HCT116 (cell line): ENCODE measurements around the gene COL15A1. TPM values are rescaled to one million over a fixed set of nuclear protein-coding genes. Genes with fewer than 3 reads are reported as not detected.
A peak's percentile ranks its signal among the peaks of the same experiment; 100 is the strongest.

Source experiments
- ATAC-seq: fragments of 200-7000 bp; cut with Tn5 transposase; 2 replicates; pipeline ENCODE4 v1.9.1; 2020; ENCODE audit warnings: mild to moderate bottlenecking, moderate library complexity
- BruUV-seq: library from RNA; stranded (reverse); fragments of 400-500 nt; replicated peaks from 2 replicates; lab custom pipeline; 2021; lab: Mats Ljungman, UMichigan
- CTCF ChIA-PET: fragments of 300-600 bp; sonication (Branson Sonifier 250); formaldehyde crosslinking; loops from one replicate; lab custom pipeline; 2021; ENCODE audit warnings: antibody characterized with exemption; lab: Charles Lee
- POLR2A ChIA-PET: fragments of 300-600, 350-600 bp; sonication (Branson Sonifier 250); formaldehyde crosslinking; loops from one replicate; lab custom pipeline; 2021; ENCODE audit warnings: antibody characterized with exemption; lab: Charles Lee
- RAD21 ChIA-PET, 2 experiments: fragments of 300-600 bp; sonication (Branson Sonifier 250); formaldehyde crosslinking; loops; one replicate each; lab custom pipeline; 2023; ENCODE audit warnings: low total read pairs in 2 of 2; ENCODE audit not compliant: uncharacterized antibody in 2 of 2, unreplicated experiment in 2 of 2, low non-redundant PET in 1 of 2; lab: Charles Lee
- DNase-seq: peaks from one replicate; pipeline ENCODE4 v3.0.0-alpha.2; 2010; ENCODE audit warnings: low read depth, low spot score
- H2AFZ ChIP-seq: fragments of 200-600 bp; shearing (Covaris generic), sonication (generic); 2 replicates; pipeline ENCODE4 v1.6.1; 2017; ENCODE audit warnings: low read depth, mixed run types, mixed read lengths, antibody characterized with exemption, low read length; ENCODE audit not compliant: poor library complexity, severe bottlenecking
- H3K27ac ChIP-seq: 2 replicates; pipeline ENCODE4 v1.5.1; 2012; ENCODE audit warnings: low read depth, low read length
- H3K27me3 ChIP-seq: fragments of 200-600 bp; sonication (generic); 2 replicates; pipeline ENCODE4 v1.6.1; 2016; ENCODE audit warnings: mixed run types, low read length, mixed read lengths; ENCODE audit not compliant: insufficient read depth
- H3K36me3 ChIP-seq, 2 experiments: fragments of 200-500 bp in 1 of 2; fragments of 200-600 bp in 1 of 2; sonication (Bioruptor generic) in 1 of 2; sonication (generic) in 1 of 2; 2 replicates each; pipeline versions ENCODE4 v1.5.1 to v1.6.1; 2014 to 2016; ENCODE audit warnings: low read length in 2 of 2, inconsistent platforms in 1 of 2, mixed read lengths in 1 of 2, mixed run types in 1 of 2; ENCODE audit not compliant: insufficient read depth in 2 of 2, control insufficient read depth in 1 of 2
- H3K4me1 ChIP-seq, 2 experiments: fragments of 200-600 bp in 1 of 2; sonication (generic) in 1 of 2; 2 replicates each; pipeline versions ENCODE4 v1.5.1 to v1.6.1; 2012 to 2017; ENCODE audit warnings: low read length in 2 of 2, inconsistent platforms in 1 of 2, mild to moderate bottlenecking in 1 of 2, mixed read lengths in 1 of 2, mixed run types in 1 of 2, moderate library complexity in 1 of 2; ENCODE audit not compliant: insufficient read depth in 2 of 2, control insufficient read depth in 1 of 2
- H3K4me2 ChIP-seq: fragments of 200-600 bp; sonication (generic); 2 replicates; pipeline ENCODE4 v1.6.1; 2017; ENCODE audit warnings: mixed run types, low read length, mixed read lengths
- H3K4me3 ChIP-seq, 2 experiments: fragments of 200-600 bp in 1 of 2; sonication (generic) in 1 of 2; replicated peaks in 1 of 2; 2 replicates each; pipeline ENCODE4 v1.5.1; 2011 to 2016; ENCODE audit warnings: low read length in 2 of 2, control low read depth in 1 of 2, low read depth in 1 of 2, mild to moderate bottlenecking in 1 of 2, mixed read lengths in 1 of 2, mixed run types in 1 of 2
- H3K79me2 ChIP-seq: fragments of 200-600 bp; sonication (generic); 2 replicates; pipeline ENCODE4 v1.6.1; 2017; ENCODE audit warnings: mild to moderate bottlenecking, mixed run types, low read length, moderate library complexity, mixed read lengths; ENCODE audit not compliant: insufficient read depth
- H3K9ac ChIP-seq: fragments of 200-600 bp; sonication (generic); 2 replicates; pipeline ENCODE4 v1.6.1; 2016; ENCODE audit warnings: low read length, mixed read lengths
- H3K9me2 ChIP-seq: fragments of 200-600 bp; sonication (generic), shearing (Covaris generic); 2 replicates; pipeline ENCODE4 v1.6.1; 2017; ENCODE audit warnings: mixed run types, mild to moderate bottlenecking, moderate library complexity; ENCODE audit not compliant: insufficient read depth
- H3K9me3 ChIP-seq, 2 experiments: fragments of 200-500 bp in 1 of 2; fragments of 200-600 bp in 1 of 2; sonication (Bioruptor generic) in 1 of 2; sonication (generic) in 1 of 2; 2 replicates each; pipeline ENCODE4 v1.6.1; 2014 to 2017; ENCODE audit warnings: low read length in 2 of 2, mixed read lengths in 2 of 2, inconsistent platforms in 1 of 2, low read depth in 1 of 2, mild to moderate bottlenecking in 1 of 2, mixed run types in 1 of 2, moderate library complexity in 1 of 2; ENCODE audit not compliant: control insufficient read depth in 1 of 2, insufficient read depth in 1 of 2
- H4K20me1 ChIP-seq: fragments of 200-600 bp; sonication (generic), shearing (Covaris generic); 2 replicates; pipeline ENCODE4 v1.6.1; 2017; ENCODE audit warnings: mixed run types, mild to moderate bottlenecking, moderate library complexity; ENCODE audit not compliant: insufficient read depth
- CEBPB ChIP-seq: IDR thresholded peaks from 2 replicates; pipeline ENCODE4 v1.6.1; 2012; ENCODE audit warnings: low read depth
- EGR1 ChIP-seq: IDR thresholded peaks from 2 replicates; pipeline ENCODE4 v1.6.1; 2012; ENCODE audit warnings: low read depth
- ELF1 ChIP-seq: IDR thresholded peaks from 2 replicates; pipeline ENCODE4 v1.6.1; 2012; ENCODE audit warnings: low read depth, borderline replicate concordance
- EZH2phosphoT487 ChIP-seq: fragments of 200-600 bp; IDR thresholded peaks from 2 replicates; pipeline ENCODE4 v1.6.1; 2018; ENCODE audit warnings: antibody characterized with exemption, borderline replicate concordance
- JUND ChIP-seq: IDR thresholded peaks from 2 replicates; pipeline ENCODE4 v1.6.1; 2012
- POLR2A ChIP-seq: IDR thresholded peaks from 2 replicates; pipeline ENCODE4 v1.7.0; 2011; ENCODE audit warnings: borderline replicate concordance; ENCODE audit not compliant: insufficient read depth, insufficient read length; ENCODE audit errors: extremely low read depth
- POLR2AphosphoS5 ChIP-seq: IDR thresholded peaks from 2 replicates; pipeline ENCODE4 v1.6.1; 2011; ENCODE audit warnings: mild to moderate bottlenecking, low read depth, low read length, moderate library complexity
- RAD21 ChIP-seq: IDR thresholded peaks from 2 replicates; pipeline ENCODE4 v1.6.1; 2012; ENCODE audit warnings: low read depth, mild to moderate bottlenecking
- SIN3A ChIP-seq: IDR thresholded peaks from 2 replicates; pipeline ENCODE4 v1.6.1; 2012; ENCODE audit warnings: low read depth
- SP1 ChIP-seq: IDR thresholded peaks from 2 replicates; pipeline ENCODE4 v1.6.1; 2012; ENCODE audit warnings: low read depth
- YY1 ChIP-seq: IDR thresholded peaks from 2 replicates; pipeline ENCODE4 v1.6.1; 2011; ENCODE audit warnings: low read length, low read depth, moderate library complexity, mild to moderate bottlenecking; ENCODE audit not compliant: insufficient replicate concordance; ENCODE audit errors: extremely low read depth
- ZBTB33 ChIP-seq: IDR thresholded peaks from 2 replicates; pipeline ENCODE4 v1.6.1; 2011; ENCODE audit warnings: mild to moderate bottlenecking, low read length, moderate library complexity; ENCODE audit not compliant: insufficient replicate concordance; ENCODE audit errors: extremely low read depth
- ZFX ChIP-seq: fragments of 450-650 bp; IDR thresholded peaks from 2 replicates; pipeline ENCODE4 v1.6.1; 2017
- ZNF274 ChIP-seq: fragments of 200-500 bp; sonication (Bioruptor generic); IDR thresholded peaks from 2 replicates; pipeline ENCODE4 v1.6.1; 2014; ENCODE audit warnings: mild to moderate bottlenecking, low read depth, low read length, inconsistent platforms
- intact Hi-C: fragments of 100-400 bp; cut with micrococcal nuclease; formaldehyde crosslinking; loops from 2 replicates; pipeline ENCODE4 v1.10.0; 2022
- total RNA-seq: library from RNA; stranded (reverse); gene quantifications from one replicate; pipeline ENCODE4 v1.2.1, GENCODE V29; 2021; ENCODE audit not compliant: unreplicated experiment
- TF ChIP-seq, protein P1 (sequence below), 3 experiments: fragments of 200-600 bp in 1 of 3; sonication (generic) in 1 of 3; IDR thresholded peaks in 2 of 3; conservative IDR thresholded peaks in 1 of 3; 2 replicates each; pipeline ENCODE4 v1.5.1; 2012 to 2017; ENCODE audit warnings: low read depth in 2 of 3, low read length in 2 of 3, antibody characterized with exemption in 1 of 3, borderline replicate concordance in 1 of 3, control low read depth in 1 of 3, mild to moderate bottlenecking in 1 of 3, mixed read lengths in 1 of 3, mixed run types in 1 of 3, moderate library complexity in 1 of 3; ENCODE audit not compliant: insufficient read depth in 1 of 3
- TF ChIP-seq, protein P2 (sequence below): IDR thresholded peaks from 2 replicates; pipeline ENCODE4 v1.6.1; 2012

COL15A1 gene
- total RNA-seq, 1 experiment from 2014 or later: 0.15 TPM

DNA sequence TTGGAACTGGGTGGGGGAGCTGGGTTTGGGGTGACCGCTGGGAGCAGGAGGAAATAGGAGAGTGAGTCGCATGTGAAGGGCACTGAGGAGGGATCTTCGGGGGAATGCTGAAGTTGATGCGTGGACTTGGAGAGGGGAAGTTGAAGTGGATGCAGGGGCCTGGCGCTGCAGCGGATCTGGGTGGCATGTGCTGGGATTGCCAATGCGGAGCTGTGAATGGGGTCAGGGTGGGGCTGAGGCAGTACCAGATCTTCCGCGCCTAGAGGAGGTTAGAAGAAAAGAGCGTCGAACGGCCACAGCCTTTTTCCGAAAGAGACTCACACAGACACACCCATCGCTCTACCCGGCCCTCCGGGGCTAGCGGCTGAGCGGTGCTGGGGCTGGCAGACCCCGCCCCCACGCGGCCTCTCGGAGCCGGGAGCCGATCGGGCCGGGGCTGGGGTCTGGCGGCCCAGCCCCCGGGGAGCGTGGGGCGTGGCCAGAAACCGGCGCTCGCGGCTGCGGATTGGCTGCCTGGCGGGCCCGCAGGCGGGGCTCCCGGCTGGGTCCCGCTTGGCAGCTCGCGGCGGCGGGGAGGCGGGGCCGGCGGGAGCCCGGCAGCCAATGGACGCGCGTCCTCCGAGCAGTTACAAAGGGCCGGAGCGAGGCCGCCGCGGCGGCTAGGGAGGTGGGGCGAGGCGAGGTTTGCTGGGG is 160.9 kb downstream of the COL15A1 start, which contains the start of gene TGFBR1 (continued):
- TF ChIP-seq SIN3A (no peak), CEBPB (no peak), YY1 (no peak)
- TF ChIP-seq, all 23 proteins: peak for 4

DNA sequence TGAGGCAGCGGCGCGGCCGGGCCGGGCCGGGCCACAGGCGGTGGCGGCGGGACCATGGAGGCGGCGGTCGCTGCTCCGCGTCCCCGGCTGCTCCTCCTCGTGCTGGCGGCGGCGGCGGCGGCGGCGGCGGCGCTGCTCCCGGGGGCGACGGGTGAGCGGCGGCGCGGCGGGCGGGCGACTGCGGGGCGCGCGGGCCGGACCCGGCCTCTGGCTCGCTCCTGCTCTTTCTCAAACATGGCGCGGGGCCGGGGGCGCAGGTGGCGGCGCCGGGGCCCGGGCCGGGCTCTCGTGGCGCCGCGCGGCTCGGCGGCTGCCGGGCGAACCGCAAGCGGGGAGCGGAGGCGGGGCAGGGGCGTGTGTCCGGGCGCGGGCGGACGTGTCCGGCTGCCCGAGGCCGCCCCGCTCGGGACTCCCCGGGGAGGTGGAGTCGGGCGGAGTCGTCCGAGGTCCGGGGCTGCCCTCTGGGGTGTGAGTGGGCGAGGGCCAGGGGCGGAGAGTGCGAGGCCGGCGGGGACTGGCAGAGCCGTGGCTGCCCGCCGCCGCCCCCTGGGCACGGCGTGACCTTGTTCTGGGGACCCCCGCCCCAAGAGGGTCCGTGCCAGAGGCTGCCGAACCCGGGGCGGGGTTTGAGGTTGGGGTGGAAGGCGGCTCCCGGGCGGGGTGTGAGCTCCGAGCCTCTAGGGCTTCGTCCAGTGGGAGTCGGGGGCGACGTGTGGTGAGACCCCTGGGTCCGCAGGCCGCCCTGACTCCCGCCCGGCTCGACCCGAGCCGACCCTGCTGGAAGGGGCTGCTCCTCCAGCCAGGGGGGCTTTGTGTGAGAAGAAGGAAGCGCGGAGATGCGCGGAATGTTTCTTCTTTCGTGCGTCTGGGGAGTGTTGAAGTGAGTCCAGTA is 161.7 kb downstream of the COL15A1 start:
- ATAC-seq: peak; percentile 71
- Histone ChIP-seq H3K4me2 (peak overlapping the region; percentile 89), H3K9me3 (no peaks in the 10 kb centered on the region), H3K27ac (peak overlapping the region; percentile 66; the same call in 1 of the 2 replicates), H3K27me3 (no peaks in the 10 kb centered on the region), H3K4me1 (peaks cover 0 to 18% of the 10 kb centered on the region in 2 experiments; a peak in 3 of 4 replicates), H3K4me3 (peak overlapping the region; percentile 61 to 74), H3K36me3 (no peaks in the 10 kb centered on the region), H3K9ac (peak overlapping the region; percentile 65), H3K79me2 (0 out of 2 replicates have a peak, but pooled peaks cover 5% of the 10 kb centered on the region), H4K20me1 (no peaks in the 10 kb centered on the region), H3K9me2 (no peaks in the 10 kb centered on the region), H2AFZ (no peak overlapping the region)
- ChIA-PET CTCF (no interaction called here), RAD21 (no interaction called here), POLR2A (interaction anchor here (1.0 kb wide), 1 partner anchor 8 kb away, joined by 3 read pairs; no protein-coding TSS in a partner anchor)
- DNase-seq: no peak
- intact Hi-C loops: no loop called here
- no peak for TF ChIP-seq ZBTB33
- no peak for TF ChIP-seq ELF1
- peak; percentile 77 for TF ChIP-seq ZFX
- TF ChIP-seq JUND: no peak
- no peak for TF ChIP-seq EZH2phosphoT487
- TF ChIP-seq YY1: no peak
- no peak for TF ChIP-seq RAD21
- TF ChIP-seq SIN3A: peak; percentile 44; the same call in 1 of the 2 replicates
- TF ChIP-seq, protein P1, sequence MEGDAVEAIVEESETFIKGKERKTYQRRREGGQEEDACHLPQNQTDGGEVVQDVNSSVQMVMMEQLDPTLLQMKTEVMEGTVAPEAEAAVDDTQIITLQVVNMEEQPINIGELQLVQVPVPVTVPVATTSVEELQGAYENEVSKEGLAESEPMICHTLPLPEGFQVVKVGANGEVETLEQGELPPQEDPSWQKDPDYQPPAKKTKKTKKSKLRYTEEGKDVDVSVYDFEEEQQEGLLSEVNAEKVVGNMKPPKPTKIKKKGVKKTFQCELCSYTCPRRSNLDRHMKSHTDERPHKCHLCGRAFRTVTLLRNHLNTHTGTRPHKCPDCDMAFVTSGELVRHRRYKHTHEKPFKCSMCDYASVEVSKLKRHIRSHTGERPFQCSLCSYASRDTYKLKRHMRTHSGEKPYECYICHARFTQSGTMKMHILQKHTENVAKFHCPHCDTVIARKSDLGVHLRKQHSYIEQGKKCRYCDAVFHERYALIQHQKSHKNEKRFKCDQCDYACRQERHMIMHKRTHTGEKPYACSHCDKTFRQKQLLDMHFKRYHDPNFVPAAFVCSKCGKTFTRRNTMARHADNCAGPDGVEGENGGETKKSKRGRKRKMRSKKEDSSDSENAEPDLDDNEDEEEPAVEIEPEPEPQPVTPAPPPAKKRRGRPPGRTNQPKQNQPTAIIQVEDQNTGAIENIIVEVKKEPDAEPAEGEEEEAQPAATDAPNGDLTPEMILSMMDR (IDR thresholded peaks at IDR 0.05 in 2 of 3, conservative IDR thresholded peaks at IDR 0.05 in 1 of 3; ENCODE audit: borderline replicate concordance in 1 of 3, insufficient read depth in 1 of 3, low read depth in 2 of 3, low read length in 2 of 3): no peak
- TF ChIP-seq, protein P2, sequence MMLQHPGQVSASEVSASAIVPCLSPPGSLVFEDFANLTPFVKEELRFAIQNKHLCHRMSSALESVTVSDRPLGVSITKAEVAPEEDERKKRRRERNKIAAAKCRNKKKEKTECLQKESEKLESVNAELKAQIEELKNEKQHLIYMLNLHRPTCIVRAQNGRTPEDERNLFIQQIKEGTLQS: no peak
- TF ChIP-seq EGR1: peak; percentile 70
- TF ChIP-seq CEBPB: no peak
- TF ChIP-seq SP1: no peak
- no peak for TF ChIP-seq POLR2A
- TF ChIP-seq POLR2AphosphoS5: no peak
- TF ChIP-seq ZNF274: no peak
- BruUV-seq: no TSS peak
